ENCODE results near the gene MEGF11. TPM values are rescaled to one million over a fixed set of nuclear protein-coding genes. Genes with fewer than 3 reads are reported as not detected.

MEGF11 gene
- total and polyA plus RNA-seq, 10 donors, result 0.02 to 0.61 (median 0.23) TPM; not detected in 4

GRCh38 chr15:66050264-66050663 lies 203.3 kb downstream of the MEGF11 start:
- Histone ChIP-seq H3K4me3 (no peak overlapping the region), H3K36me3 (no peaks in the 10 kb centered on the region), H3K4me1 (no peaks in the 10 kb centered on the region), H3K9me3 (no peaks in the 10 kb centered on the region), H3K27ac (no peak overlapping the region), H3K27me3 (replicated peaks in 1 of 7) (no peaks in the 10 kb centered on the region)
- 76 to 91% (median 82%) methylated on average over 5 of the region's 5 CpGs for WGBS, 5 donors
- peak; percentile 2 for DNase-seq
- intact Hi-C loops (cut with DNase I; ENCODE audit: low total_unique reads), result no loop called here
- TF ChIP-seq CTCF (IDR thresholded peaks at IDR 0.05 in 8 of 11, conservative IDR thresholded peaks at IDR 0.05 in 3 of 11) (no peak), POLR2A (IDR thresholded peaks at IDR 0.05) (no peak), POLR2AphosphoS5 (IDR thresholded peaks at IDR 0.05) (no peak)

GRCh38 chr15:66049353-66049752 lies 204.2 kb downstream of the MEGF11 start:
- TF ChIP-seq POLR2A (IDR thresholded peaks at IDR 0.05) (no peak), CTCF (IDR thresholded peaks at IDR 0.05 in 8 of 11, conservative IDR thresholded peaks at IDR 0.05 in 3 of 11) (no peak), POLR2AphosphoS5 (IDR thresholded peaks at IDR 0.05) (no peak)
- Histone ChIP-seq H3K27me3 (replicated peaks in 1 of 7) (peaks cover 0 to 5% (median 0%) of the 10 kb centered on the region in 7 donors), H3K9me3 (no peaks in the 10 kb centered on the region), H3K4me3 (no peak overlapping the region), H3K36me3 (no peaks in the 10 kb centered on the region), H3K4me1 (no peaks in the 10 kb centered on the region), H3K27ac (no peak overlapping the region)
- WGBS, 5 donors, result 65 to 81% (median 74%) methylated on average over 6 of the region's 6 CpGs
- intact Hi-C loops (cut with DNase I; ENCODE audit: low total_unique reads), result no loop called here
- no peak for DNase-seq

- H3K27me3 ChIP-seq (replicated peaks in 1 of 7), result peaks cover 0 to 17% (median 0%) of the 10 kb centered on the region in 7 donors
- no peak for TF ChIP-seq POLR2A (IDR thresholded peaks at IDR 0.05)
- no peak for TF ChIP-seq CTCF (IDR thresholded peaks at IDR 0.05 in 8 of 11, conservative IDR thresholded peaks at IDR 0.05 in 3 of 11)
- no peak for TF ChIP-seq POLR2AphosphoS5 (IDR thresholded peaks at IDR 0.05)
- H3K27ac ChIP-seq, result no peak overlapping the region
- no peaks in the 10 kb centered on the region for H3K4me1 ChIP-seq
- intact Hi-C loops (cut with DNase I; ENCODE audit: low total_unique reads), result no loop called here
- no peak for DNase-seq
- H3K4me3 ChIP-seq, result no peak overlapping the region
- H3K9me3 ChIP-seq, result no peaks in the 10 kb centered on the region
- WGBS, 5 donors, result 72 to 81% (median 78%) methylated on average over 9 of the region's 9 CpGs
- no peaks in the 10 kb centered on the region for H3K36me3 ChIP-seq
Measured at GRCh38 chr15:66047321-66048024, 206.1 kb downstream of the MEGF11 start.

- H3K9me3 ChIP-seq, result no peaks in the 10 kb centered on the region
- H3K4me3 ChIP-seq, result no peak overlapping the region
- no peaks in the 10 kb centered on the region for H3K4me1 ChIP-seq
- TF ChIP-seq CTCF (IDR thresholded peaks at IDR 0.05 in 8 of 11, conservative IDR thresholded peaks at IDR 0.05 in 3 of 11) (no peak), POLR2A (IDR thresholded peaks at IDR 0.05) (no peak), POLR2AphosphoS5 (IDR thresholded peaks at IDR 0.05) (no peak)
- 41 to 73% (median 69%) methylated on average over 1 of the region's 1 CpG for WGBS, 5 donors
- DNase-seq, result no peak
- intact Hi-C loops (cut with DNase I; ENCODE audit: low total_unique reads), result no loop called here
- H3K36me3 ChIP-seq, result no peaks in the 10 kb centered on the region
- peaks cover 0 to 25% (median 0%) of the 10 kb centered on the region in 7 donors for H3K27me3 ChIP-seq (replicated peaks in 1 of 7)
- no peak overlapping the region for H3K27ac ChIP-seq
Measured at GRCh38 chr15:66046751-66047150, 206.8 kb downstream of the MEGF11 start.
